Memory B cell (primary cell): ENCODE measurements around the gene SMOC2.

Source experiments
- ATAC-seq: fragments of 150-1000 bp; cut with Tn5 transposase; 2 replicates; pipeline ENCODE4 v1.10.0; 2021; ENCODE audit warnings: low read depth, mild to moderate bottlenecking, moderate library complexity
- DNase-seq, 2 donors: peaks; one replicate each; pipeline ENCODE4 v3.0.0; 2022; ENCODE audit warnings: low spot score in 2 of 2
- H3K27ac Mint-ChIP-seq: one replicate; pipeline ENCODE4 v1.8.0; 2022; ENCODE audit warnings: mild to moderate bottlenecking, moderate library complexity, mixed read lengths
- H3K27me3 Mint-ChIP-seq: one replicate; pipeline ENCODE4 v1.8.0; 2022; ENCODE audit warnings: mixed read lengths
- H3K36me3 Mint-ChIP-seq: one replicate; pipeline ENCODE4 v1.8.0; 2022; ENCODE audit warnings: mild to moderate bottlenecking, mixed read lengths
- H3K4me1 Mint-ChIP-seq: one replicate; pipeline ENCODE4 v1.8.0; 2022; ENCODE audit warnings: mixed read lengths
- H3K4me3 Mint-ChIP-seq: one replicate; pipeline ENCODE4 v1.8.0; 2022; ENCODE audit warnings: mild to moderate bottlenecking, moderate library complexity, mixed read lengths
- H3K9me3 Mint-ChIP-seq: one replicate; pipeline ENCODE4 v1.8.0; 2022; ENCODE audit warnings: mixed read lengths

The SMOC2 gene

GRCh38 chr6:168440520-168441433 lies at the start of gene SMOC2:
Gene SMOC2 (plus strand): TSS chr6:168441184. CDS start chr6:168441371, 187 bp downstream.
- Mint-ChIP-seq H3K9me3 (no peaks in the 10 kb centered on the region), H3K27me3 (peaks cover 24% of the 10 kb centered on the region), H3K4me1 (no peaks in the 10 kb centered on the region), H3K27ac (no peak within 1 kb of the TSS), H3K36me3 (no peaks in the 10 kb centered on the region), H3K4me3 (no peak within 1 kb of the TSS)
- ATAC-seq (no peak), DNase-seq (no peak)

GRCh38 chr6:168393126-168393870 lies 47.7 kb upstream of the SMOC2 start:
- H3K9me3 Mint-ChIP-seq, result peaks cover 6% of the 10 kb centered on the region
- H3K4me3 Mint-ChIP-seq, result no peak overlapping the region
- no peak for ATAC-seq
- peaks cover 12% of the 10 kb centered on the region for H3K27me3 Mint-ChIP-seq
- no peaks in the 10 kb centered on the region for H3K36me3 Mint-ChIP-seq
- no peaks in the 10 kb centered on the region for H3K4me1 Mint-ChIP-seq
- no peak for DNase-seq
- no peak overlapping the region for H3K27ac Mint-ChIP-seq

DNA sequence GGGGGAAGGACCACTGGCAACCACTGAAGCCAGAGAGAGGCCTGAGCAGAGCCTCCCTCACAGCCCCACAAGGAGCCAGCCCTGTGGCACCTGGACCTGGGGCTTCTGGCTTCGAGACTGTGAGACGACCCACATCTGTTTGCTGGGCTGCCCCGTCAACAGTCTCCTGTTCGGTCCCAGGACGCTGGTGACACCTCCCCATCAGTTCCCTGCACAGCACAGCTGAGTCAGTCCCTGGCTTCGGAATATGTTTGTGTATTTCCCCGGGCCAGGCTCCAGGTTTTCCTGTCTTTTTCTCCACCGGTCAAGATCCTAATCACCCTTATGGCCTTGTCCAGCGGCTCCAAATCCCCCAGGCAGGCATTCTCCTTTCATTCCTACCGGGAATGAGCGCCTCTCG lies 46.4 kb upstream of the SMOC2 start:
- peaks cover 12% of the 10 kb centered on the region for H3K27me3 Mint-ChIP-seq
- H3K9me3 Mint-ChIP-seq, result peaks cover 8% of the 10 kb centered on the region
- no peak overlapping the region for H3K27ac Mint-ChIP-seq
- no peak overlapping the region for H3K4me3 Mint-ChIP-seq
- no peaks in the 10 kb centered on the region for H3K4me1 Mint-ChIP-seq
- no peaks in the 10 kb centered on the region for H3K36me3 Mint-ChIP-seq
- ATAC-seq, result no peak
- no peak for DNase-seq

- Mint-ChIP-seq H3K9me3 (peaks cover 13% of the 10 kb centered on the region), H3K4me1 (no peaks in the 10 kb centered on the region), H3K4me3 (no peak overlapping the region), H3K36me3 (no peaks in the 10 kb centered on the region), H3K27ac (no peak overlapping the region), H3K27me3 (peaks cover 12% of the 10 kb centered on the region)
- DNase-seq (no peak), ATAC-seq (no peak)
These were observed 45.0 kb upstream of the SMOC2 start for GRCh38 chr6:168395983-168396382.

GRCh38 chr6:168396561-168396960 lies 44.4 kb upstream of the SMOC2 start:
- no peak overlapping the region for H3K4me3 Mint-ChIP-seq
- DNase-seq, result no peak
- no peaks in the 10 kb centered on the region for H3K4me1 Mint-ChIP-seq
- peaks cover 10% of the 10 kb centered on the region for H3K27me3 Mint-ChIP-seq
- H3K36me3 Mint-ChIP-seq, result no peaks in the 10 kb centered on the region
- H3K27ac Mint-ChIP-seq, result no peak overlapping the region
- H3K9me3 Mint-ChIP-seq, result peaks cover 13% of the 10 kb centered on the region
- no peak for ATAC-seq

GRCh38 chr6:168397012-168397411 lies 44.0 kb upstream of the SMOC2 start:
- no peak overlapping the region for H3K27ac Mint-ChIP-seq
- DNase-seq, result no peak
- H3K36me3 Mint-ChIP-seq, result no peaks in the 10 kb centered on the region
- no peak overlapping the region for H3K4me3 Mint-ChIP-seq
- no peaks in the 10 kb centered on the region for H3K4me1 Mint-ChIP-seq
- peaks cover 9% of the 10 kb centered on the region for H3K27me3 Mint-ChIP-seq
- ATAC-seq, result no peak
- peaks cover 13% of the 10 kb centered on the region for H3K9me3 Mint-ChIP-seq

GRCh38 chr6:168400037-168400436 lies 40.9 kb upstream of the SMOC2 start:
- no peak overlapping the region for H3K4me3 Mint-ChIP-seq
- no peaks in the 10 kb centered on the region for H3K4me1 Mint-ChIP-seq
- no peak for ATAC-seq
- no peaks in the 10 kb centered on the region for H3K36me3 Mint-ChIP-seq
- no peaks in the 10 kb centered on the region for H3K27me3 Mint-ChIP-seq
- H3K27ac Mint-ChIP-seq, result no peak overlapping the region
- no peak for DNase-seq
- peaks cover 11% of the 10 kb centered on the region for H3K9me3 Mint-ChIP-seq

DNA sequence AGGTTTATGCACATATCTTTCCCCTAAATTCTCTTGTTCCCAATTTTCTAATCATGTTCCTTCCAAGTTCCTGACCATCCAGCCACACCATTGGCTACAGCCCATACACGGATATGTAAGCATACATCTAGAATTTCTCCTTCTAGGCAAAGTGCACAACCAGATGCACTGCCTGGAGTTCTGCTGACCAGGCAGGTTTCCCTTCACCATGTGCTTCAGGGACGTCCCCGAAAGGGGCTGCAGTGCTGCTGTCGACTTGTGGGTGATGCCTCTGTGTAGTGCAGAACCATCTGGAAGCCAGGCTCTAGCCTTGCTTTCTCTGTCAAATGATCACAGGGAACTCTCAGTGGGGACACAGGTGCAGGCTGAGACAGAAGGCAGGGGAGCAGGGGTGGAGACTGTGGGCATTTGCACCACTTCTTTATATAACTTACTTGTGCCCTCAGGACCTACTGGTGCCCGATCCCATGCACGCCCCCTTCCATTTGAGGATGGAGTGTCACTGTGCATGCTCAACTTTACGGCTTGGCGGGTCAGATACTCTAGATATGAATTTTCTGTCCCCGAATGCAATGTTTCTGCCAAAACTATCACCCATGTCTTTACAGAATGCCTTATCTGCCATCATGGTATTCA lies 37.5 kb upstream of the SMOC2 start:
- Mint-ChIP-seq H3K27me3 (peaks cover 2% of the 10 kb centered on the region), H3K4me1 (no peaks in the 10 kb centered on the region), H3K9me3 (peaks cover 7% of the 10 kb centered on the region), H3K36me3 (no peaks in the 10 kb centered on the region), H3K4me3 (no peak overlapping the region), H3K27ac (no peak overlapping the region)
- DNase-seq, result no peak
- no peak for ATAC-seq

- no peaks in the 10 kb centered on the region for H3K4me1 Mint-ChIP-seq
- no peak for ATAC-seq
- peaks cover 5% of the 10 kb centered on the region for H3K9me3 Mint-ChIP-seq
- peaks cover 2% of the 10 kb centered on the region for H3K27me3 Mint-ChIP-seq
- no peak for DNase-seq
- no peak overlapping the region for H3K27ac Mint-ChIP-seq
- no peaks in the 10 kb centered on the region for H3K36me3 Mint-ChIP-seq
- H3K4me3 Mint-ChIP-seq, result no peak overlapping the region
These were observed 36.4 kb upstream of the SMOC2 start for GRCh38 chr6:168404560-168404959.

- H3K27me3 Mint-ChIP-seq, result peaks cover 2% of the 10 kb centered on the region
- DNase-seq (no peak), ATAC-seq (no peak)
- H3K4me1 Mint-ChIP-seq, result no peaks in the 10 kb centered on the region
- H3K4me3 Mint-ChIP-seq, result no peak overlapping the region
- no peaks in the 10 kb centered on the region for H3K9me3 Mint-ChIP-seq
- H3K27ac Mint-ChIP-seq, result no peak overlapping the region
- H3K36me3 Mint-ChIP-seq, result no peaks in the 10 kb centered on the region
These were observed 33.1 kb upstream of the SMOC2 start for GRCh38 chr6:168407842-168408241.

DNA sequence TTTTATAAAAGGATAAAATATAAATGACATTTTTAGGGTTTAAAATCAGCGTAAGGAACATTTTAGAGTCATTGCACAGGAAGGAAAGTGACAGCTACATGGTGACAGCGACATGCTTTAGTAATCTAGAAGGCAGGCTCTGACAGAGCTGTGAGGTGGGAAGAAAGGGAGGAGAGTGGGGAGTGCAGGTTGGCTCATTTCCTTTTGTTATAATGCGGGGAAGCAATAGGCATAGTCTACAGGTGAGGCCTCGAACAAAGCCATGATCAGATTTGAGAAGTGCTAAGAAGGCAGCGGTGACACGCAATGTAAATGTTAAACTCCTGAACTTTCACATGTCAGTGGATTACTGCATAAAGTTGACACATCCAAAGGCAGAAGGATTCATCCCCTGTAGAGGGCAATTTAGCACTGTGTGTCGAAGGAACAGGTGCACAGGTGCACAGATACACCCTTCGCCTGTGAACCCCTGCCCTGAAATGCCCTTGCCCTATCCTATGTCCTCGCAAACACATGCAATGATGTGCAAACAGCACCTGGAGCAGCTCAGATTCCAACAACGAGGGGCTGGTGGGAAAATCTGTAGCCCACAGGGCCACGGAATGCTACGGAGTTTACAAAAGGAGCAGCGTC lies 32.4 kb upstream of the SMOC2 start:
- Mint-ChIP-seq H3K4me3 (no peak overlapping the region), H3K4me1 (no peaks in the 10 kb centered on the region), H3K27ac (no peak overlapping the region), H3K36me3 (no peaks in the 10 kb centered on the region), H3K9me3 (no peaks in the 10 kb centered on the region), H3K27me3 (peaks cover 2% of the 10 kb centered on the region)
- no peak for ATAC-seq
- no peak for DNase-seq

GRCh38 chr6:168410035-168410434 lies 30.9 kb upstream of the SMOC2 start:
- DNase-seq (no peak), ATAC-seq (no peak)
- Mint-ChIP-seq H3K27me3 (peaks cover 2% of the 10 kb centered on the region), H3K4me3 (no peak overlapping the region), H3K27ac (no peak overlapping the region), H3K9me3 (no peaks in the 10 kb centered on the region), H3K36me3 (no peaks in the 10 kb centered on the region), H3K4me1 (no peaks in the 10 kb centered on the region)

DNA sequence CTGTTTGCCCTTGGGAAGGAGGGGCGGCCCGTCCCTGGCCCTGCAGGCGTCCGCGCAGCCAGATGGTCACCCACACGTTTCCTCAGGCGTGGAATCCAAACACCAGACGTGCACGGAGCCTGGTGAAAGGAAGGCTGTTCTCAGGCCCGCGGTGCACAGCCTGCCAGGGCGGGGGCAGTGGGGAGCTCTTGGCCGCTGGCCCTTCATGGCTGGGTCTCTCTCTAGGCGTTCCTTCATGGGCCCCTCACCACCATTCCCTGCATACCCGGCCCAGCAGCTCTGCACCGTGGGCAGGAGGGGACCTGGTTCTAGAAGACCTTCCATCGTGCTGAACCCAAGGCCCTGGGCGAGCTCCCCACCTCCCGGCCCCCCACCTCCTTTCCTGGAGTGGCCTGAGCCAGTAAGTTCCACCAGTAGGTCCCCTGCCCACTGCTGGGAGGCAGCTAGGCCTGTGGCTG lies 30.4 kb upstream of the SMOC2 start:
- ATAC-seq, result no peak
- H3K9me3 Mint-ChIP-seq, result no peaks in the 10 kb centered on the region
- H3K27ac Mint-ChIP-seq, result no peak overlapping the region
- H3K4me3 Mint-ChIP-seq, result no peak overlapping the region
- no peak for DNase-seq
- H3K36me3 Mint-ChIP-seq, result no peaks in the 10 kb centered on the region
- peaks cover 2% of the 10 kb centered on the region for H3K27me3 Mint-ChIP-seq
- no peaks in the 10 kb centered on the region for H3K4me1 Mint-ChIP-seq

GRCh38 chr6:168411130-168411529 lies 29.9 kb upstream of the SMOC2 start:
- H3K27ac Mint-ChIP-seq, result no peak overlapping the region
- ATAC-seq (no peak), DNase-seq (no peak)
- H3K27me3 Mint-ChIP-seq, result peaks cover 2% of the 10 kb centered on the region
- H3K36me3 Mint-ChIP-seq, result no peaks in the 10 kb centered on the region
- H3K4me1 Mint-ChIP-seq, result no peaks in the 10 kb centered on the region
- no peak overlapping the region for H3K4me3 Mint-ChIP-seq
- no peaks in the 10 kb centered on the region for H3K9me3 Mint-ChIP-seq
